ENCODE data around the gene HMGN1. TPM values are rescaled to one million over a fixed set of nuclear protein-coding genes. Genes with fewer than 3 reads are reported as not detected.

Gene HMGN1
- total RNA-seq, 1 donor from 2014 or later: 339 TPM

GRCh38 chr21:39314143-39315027, 34.5 kb downstream of the HMGN1 start:
- intact Hi-C loops (cut with micrococcal nuclease): loop anchor here (1.0 to 5.0 kb wide), 3 partner anchors 74 to 547 kb away; partner anchors contain the start of gene LCA5L
- H3K27me3 Mint-ChIP-seq: no peaks in the 10 kb centered on the region
- peaks cover 19% of the 10 kb centered on the region for H3K36me3 Mint-ChIP-seq (ENCODE audit: low read depth)
- peaks cover 28% of the 10 kb centered on the region for H3K4me1 Mint-ChIP-seq
- peak; percentile 83 for DNase-seq
- peak overlapping the region; percentile 97 for H3K4me3 Mint-ChIP-seq
- no peaks in the 10 kb centered on the region for H3K9me3 Mint-ChIP-seq
- peak overlapping the region; percentile 98 for H3K27ac Mint-ChIP-seq

DNA sequence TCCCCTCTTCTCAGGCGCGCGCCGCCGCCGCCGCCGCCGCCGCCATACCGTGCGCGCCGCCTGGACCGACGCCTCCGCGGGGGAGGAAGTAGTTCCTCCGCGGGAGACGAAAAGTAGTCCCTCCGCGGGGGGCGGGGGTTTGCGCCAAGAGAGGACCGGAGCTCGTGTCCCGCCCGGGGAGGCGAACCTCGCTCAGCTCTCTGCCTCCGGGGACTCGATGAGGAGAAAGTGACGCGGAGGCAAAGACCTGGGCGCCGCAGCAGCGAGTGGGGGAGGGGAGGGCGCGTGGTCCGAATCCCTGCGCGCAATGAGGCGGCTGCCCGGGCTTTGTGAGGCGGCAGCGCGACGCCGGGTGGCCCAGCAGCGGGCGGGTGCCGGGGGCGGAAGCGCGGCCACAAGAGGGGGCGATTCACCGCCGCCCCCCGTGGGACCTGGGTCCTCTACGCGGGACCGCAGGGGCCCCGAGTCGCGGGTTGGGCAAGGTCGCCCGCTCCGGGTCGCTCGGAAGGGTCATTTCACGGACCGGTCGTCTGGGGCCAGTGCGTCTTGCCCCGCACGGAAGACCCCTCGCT, 35.2 kb downstream of the HMGN1 start, which contains the start of gene BRWD1:
BRWD1 (minus strand) TSS at position 62 of the 572 bp plus-strand sequence. CDS start 141 bp downstream, outside the sequence.
- peak within 1 kb of the TSS; percentile 97 for H3K4me3 Mint-ChIP-seq
- no peaks in the 10 kb centered on the region for H3K27me3 Mint-ChIP-seq
- H3K4me1 Mint-ChIP-seq: peaks cover 32% of the 10 kb centered on the region
- H3K27ac Mint-ChIP-seq: peak within 1 kb of the TSS; percentile 98
- H3K36me3 Mint-ChIP-seq (ENCODE audit: low read depth): peaks cover 25% of the 10 kb centered on the region
- no peaks in the 10 kb centered on the region for H3K9me3 Mint-ChIP-seq
- intact Hi-C loops (cut with micrococcal nuclease): loop anchor here (1.0 to 5.0 kb wide), 5 partner anchors 67 to 546 kb away; partner anchors contain the start of genes LCA5L and PSMG1
- DNase-seq: peak; percentile 94

DNA sequence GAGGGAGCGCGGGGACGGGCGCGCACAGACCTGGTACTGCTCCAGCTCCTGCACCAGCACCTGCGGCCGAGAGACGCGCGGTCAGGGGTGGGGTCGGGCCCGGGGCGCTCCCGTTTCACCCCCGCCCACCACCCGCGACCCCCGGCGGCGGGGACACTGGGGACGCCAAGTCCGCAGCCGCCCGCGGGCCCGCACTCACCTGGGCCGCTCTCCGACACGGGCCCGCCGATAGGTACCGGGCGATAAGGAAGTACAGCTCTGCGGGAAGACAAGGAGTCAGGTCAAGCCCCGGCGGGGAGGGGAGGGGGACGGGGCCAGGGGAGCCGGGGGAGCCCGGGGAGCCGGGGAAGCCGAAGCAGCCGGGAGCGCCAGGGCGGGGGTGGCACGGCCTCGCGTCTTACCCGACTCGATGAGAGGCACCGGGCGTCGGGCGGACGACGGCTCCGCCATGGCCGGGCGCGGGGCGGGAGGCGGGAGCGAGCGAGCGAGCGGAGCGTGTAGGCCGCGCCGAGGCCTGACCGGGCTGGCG, 35.8 kb downstream of the HMGN1 start:
- Mint-ChIP-seq H3K27me3 (no peaks in the 10 kb centered on the region), H3K36me3 (ENCODE audit: low read depth) (peaks cover 27% of the 10 kb centered on the region), H3K9me3 (no peaks in the 10 kb centered on the region), H3K27ac (peak overlapping the region; percentile 98), H3K4me3 (peak overlapping the region; percentile 97), H3K4me1 (peaks cover 33% of the 10 kb centered on the region)
- no peak for DNase-seq
- intact Hi-C loops (cut with micrococcal nuclease): loop anchor here (2.0 to 5.0 kb wide), 3 partner anchors 68 to 546 kb away; partner anchors contain the start of gene PSMG1

DNA sequence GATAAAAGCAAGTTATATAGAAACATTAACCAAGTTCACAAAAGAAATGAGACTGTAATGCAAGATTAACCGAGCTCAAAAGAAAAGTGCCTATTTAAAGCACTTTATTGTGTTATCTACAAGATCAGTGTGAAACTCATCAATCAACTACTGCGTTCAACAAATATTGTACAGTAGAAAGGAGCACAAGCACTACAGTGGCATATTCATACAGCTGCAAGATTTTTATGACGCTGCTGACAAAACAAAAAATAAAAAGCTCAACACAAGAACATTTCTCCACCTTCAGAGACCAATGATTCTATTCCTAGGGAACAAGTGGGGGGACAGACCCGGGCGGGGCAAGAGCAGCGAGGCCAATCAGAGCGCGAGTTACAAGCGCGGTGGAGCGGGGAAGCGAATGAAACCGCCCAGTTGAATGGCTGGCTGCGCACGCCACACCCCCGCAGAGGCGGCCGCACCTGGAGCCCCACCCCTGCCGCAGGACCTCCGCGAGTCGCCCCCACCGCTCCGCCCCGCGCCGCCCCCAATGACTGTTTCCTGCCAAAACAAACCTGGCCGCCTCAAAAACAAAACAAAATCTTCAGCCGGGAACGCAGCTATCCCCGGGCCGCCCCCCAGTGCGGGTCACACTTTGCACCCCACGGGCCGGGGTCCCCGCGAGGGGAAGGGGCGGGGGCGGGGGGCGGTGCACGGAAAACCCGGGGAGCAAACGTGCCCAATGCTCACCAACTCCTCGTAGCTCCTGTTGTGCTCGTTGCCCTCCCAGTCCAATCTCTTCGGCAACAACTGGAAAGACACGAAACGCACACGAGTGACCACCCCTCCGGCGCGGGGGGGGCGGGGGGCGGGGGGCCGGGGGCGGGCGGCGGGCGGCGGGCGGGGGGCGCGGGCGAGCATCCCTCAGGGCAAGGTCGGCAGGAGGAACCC, 36.5 kb downstream of the HMGN1 start:
- peak; percentile 98 for DNase-seq
- H3K36me3 Mint-ChIP-seq (ENCODE audit: low read depth): peaks cover 28% of the 10 kb centered on the region
- no peaks in the 10 kb centered on the region for H3K27me3 Mint-ChIP-seq
- no peaks in the 10 kb centered on the region for H3K9me3 Mint-ChIP-seq
- intact Hi-C loops (cut with micrococcal nuclease): loop anchor here (1.0 to 5.0 kb wide), 4 partner anchors 37 to 545 kb away; partner anchors contain the start of genes HMGN1 and PSMG1
- peaks cover 33% of the 10 kb centered on the region for H3K4me1 Mint-ChIP-seq
- peak overlapping the region; percentile 97 for H3K4me3 Mint-ChIP-seq
- H3K27ac Mint-ChIP-seq: peak overlapping the region; percentile 84

DNA sequence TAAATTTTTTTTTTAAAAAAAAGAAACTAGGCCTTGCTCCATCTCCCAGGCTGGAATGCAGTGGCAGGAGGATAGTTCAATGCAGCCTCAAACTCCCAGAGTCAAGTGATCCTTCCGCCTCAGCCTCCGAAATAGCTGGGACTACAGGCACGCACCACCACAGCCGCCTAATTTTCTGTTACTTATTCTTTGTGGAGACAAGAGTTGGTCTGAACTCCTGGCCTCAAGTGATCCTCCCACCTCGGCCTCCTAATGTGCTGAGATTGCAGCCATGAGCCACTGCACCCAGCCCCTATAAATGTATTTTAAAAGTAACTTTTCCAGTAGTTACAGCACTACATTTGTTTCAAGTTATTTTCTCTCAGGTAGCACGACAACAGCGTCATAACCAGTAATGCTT, 37.7 kb downstream of the HMGN1 start:
- H3K9me3 Mint-ChIP-seq: no peaks in the 10 kb centered on the region
- peak overlapping the region; percentile 26 for H3K4me3 Mint-ChIP-seq
- intact Hi-C loops (cut with micrococcal nuclease): loop anchor here (5.0 kb wide), 1 partner anchor 544 kb away; no protein-coding TSS in a partner anchor
- peaks cover 31% of the 10 kb centered on the region for H3K36me3 Mint-ChIP-seq (ENCODE audit: low read depth)
- no peaks in the 10 kb centered on the region for H3K27me3 Mint-ChIP-seq
- no peak for DNase-seq
- no peak overlapping the region for H3K27ac Mint-ChIP-seq
- peaks cover 32% of the 10 kb centered on the region for H3K4me1 Mint-ChIP-seq

DNA sequence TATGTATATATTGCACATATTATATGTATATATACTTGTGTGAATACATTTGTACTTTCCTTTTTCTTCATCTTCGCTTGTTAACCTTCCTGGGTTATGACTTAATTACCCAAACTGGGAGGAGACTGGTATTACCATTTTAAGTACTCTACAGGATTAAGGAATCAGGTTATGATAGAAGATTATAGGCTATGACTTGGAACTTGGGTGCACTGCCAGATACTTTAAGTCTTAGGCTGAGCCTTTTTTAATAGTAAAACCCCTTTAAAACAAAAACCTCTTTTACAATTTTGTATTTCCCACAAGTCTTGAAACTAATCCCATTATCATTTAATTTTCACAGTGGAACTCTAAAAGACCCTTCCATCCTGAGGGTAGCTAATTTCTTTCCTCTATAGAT, 41.4 kb downstream of the HMGN1 start:
- Mint-ChIP-seq H3K27ac (no peak overlapping the region), H3K4me1 (peaks cover 23% of the 10 kb centered on the region), H3K36me3 (ENCODE audit: low read depth) (peaks cover 41% of the 10 kb centered on the region), H3K4me3 (no peak overlapping the region), H3K27me3 (no peaks in the 10 kb centered on the region), H3K9me3 (no peaks in the 10 kb centered on the region)
- intact Hi-C loops (cut with micrococcal nuclease): no loop called here
- no peak for DNase-seq

GRCh38 chr21:39300587-39300986, 48.3 kb downstream of the HMGN1 start:
- H3K4me1 Mint-ChIP-seq: peaks cover 10% of the 10 kb centered on the region
- intact Hi-C loops (cut with micrococcal nuclease): no loop called here
- H3K27ac Mint-ChIP-seq: no peak overlapping the region
- no peak for DNase-seq
- H3K27me3 Mint-ChIP-seq: no peaks in the 10 kb centered on the region
- H3K9me3 Mint-ChIP-seq: peaks cover 8% of the 10 kb centered on the region
- peaks cover 56% of the 10 kb centered on the region for H3K36me3 Mint-ChIP-seq (ENCODE audit: low read depth)
- H3K4me3 Mint-ChIP-seq: no peak overlapping the region

GRCh38 chr21:39296891-39297290, 52.0 kb downstream of the HMGN1 start:
- no peaks in the 10 kb centered on the region for H3K27me3 Mint-ChIP-seq
- no peak for DNase-seq
- intact Hi-C loops (cut with micrococcal nuclease): no loop called here
- peaks cover 67% of the 10 kb centered on the region for H3K36me3 Mint-ChIP-seq (ENCODE audit: low read depth)
- no peak overlapping the region for H3K27ac Mint-ChIP-seq
- no peak overlapping the region for H3K4me3 Mint-ChIP-seq
- peaks cover 9% of the 10 kb centered on the region for H3K4me1 Mint-ChIP-seq
- H3K9me3 Mint-ChIP-seq: peaks cover 8% of the 10 kb centered on the region

Other genes with a start within 250 kb of the HMGN1 start
- 99.7 and 105 TPM in 2 replicates for gene PSMG1, start 165.6 kb downstream of the HMGN1 start, total RNA-seq
- gene BRWD1, start 35.5 kb downstream of the HMGN1 start, total RNA-seq: 29.7 and 31.9 TPM in 2 replicates
- not detected in 2 replicates for gene LCA5L, start 96.7 kb upstream of the HMGN1 start, total RNA-seq
- 0.63 and 1.4 TPM in 2 replicates for gene SH3BGR, start 102.9 kb upstream of the HMGN1 start, total RNA-seq

Measured in activated CD4-positive, alpha-beta T cell treated with anti-CD3 and anti-CD28 coated beads, Interleukin-2, amount 10 ng/mL, durations not matched to agents 24 days and 14 days (primary cell).